SK-N-SH (cell line): Measurements from ENCODE around the gene TMEM131. TPM values are rescaled to one million over a fixed set of nuclear protein-coding genes. Genes with fewer than 3 reads are reported as not detected.

ENCODE experiments used
- CTCF ChIA-PET: fragments of 300-600, 350-600 bp; formaldehyde crosslinking; extraction: SDS; loops from one replicate; lab custom pipeline; 2021; lab: Yijun Ruan, JAX
- POLR2A ChIA-PET: fragments of 350-600 bp; sonication (Branson Sonifier 250); formaldehyde crosslinking; extraction: SDS; loops from one replicate; lab custom pipeline; 2020; ENCODE audit warnings: antibody characterized with exemption, inconsistent platforms; lab: Yijun Ruan, JAX
- DNase-seq: peaks from one replicate; pipeline ENCODE4 v3.0.0; 2012
- H2AFZ ChIP-seq: fragments of 200-600 bp; sonication (generic); 2 replicates; pipeline ENCODE4 v1.8.1; 2016; ENCODE audit warnings: antibody characterized with exemption, mild to moderate bottlenecking, low read depth
- H3F3A ChIP-seq: fragments of 200-600 bp; sonication (generic); replicated peaks from 2 replicates; pipeline ENCODE3; 2016; ENCODE audit warnings: antibody characterized with exemption, mild to moderate bottlenecking; ENCODE audit not compliant: insufficient read depth
- H3K27ac ChIP-seq, 2 experiments: fragments of 200-500 bp in 1 of 2; fragments of 200-600 bp in 1 of 2; sonication (Bioruptor generic) in 1 of 2; sonication (generic), shearing (Covaris generic) in 1 of 2; 2 replicates each; pipeline versions ENCODE4 v1.5.1 to v1.6.1; 2014 to 2016; ENCODE audit warnings: low read depth in 2 of 2, inconsistent platforms in 1 of 2, low read length in 1 of 2, mild to moderate bottlenecking in 1 of 2, mixed read lengths in 1 of 2
- H3K27me3 ChIP-seq: fragments of 200-600 bp; sonication (generic), shearing (Covaris generic); 2 replicates; pipeline ENCODE4 v1.6.1; 2016; ENCODE audit warnings: mixed run types; ENCODE audit not compliant: insufficient read depth
- H3K36me3 ChIP-seq, 2 experiments: fragments of 200-500 bp in 1 of 2; fragments of 200-600 bp in 1 of 2; sonication (Bioruptor generic) in 1 of 2; sonication (generic) in 1 of 2; replicated peaks in 1 of 2; 2 replicates each; pipeline versions ENCODE3 to v1.5.1; 2014 to 2016; ENCODE audit warnings: low read length in 1 of 2, mild to moderate bottlenecking in 1 of 2; ENCODE audit not compliant: insufficient read depth in 2 of 2, control insufficient read depth in 1 of 2
- H3K4me1 ChIP-seq, 2 experiments: fragments of 200-500 bp in 1 of 2; fragments of 200-600 bp in 1 of 2; sonication (Bioruptor generic) in 1 of 2; sonication (generic), shearing (Covaris generic) in 1 of 2; 2 replicates each; pipeline versions ENCODE4 v1.5.1 to v1.6.1; 2014 to 2016; ENCODE audit warnings: low read depth in 1 of 2, low read length in 1 of 2, mixed run types in 1 of 2; ENCODE audit not compliant: insufficient read depth in 2 of 2, control insufficient read depth in 1 of 2
- H3K4me2 ChIP-seq: fragments of 200-600 bp; sonication (generic), shearing (Covaris generic); 2 replicates; pipeline ENCODE4 v1.6.1; 2017; ENCODE audit warnings: mixed run types
- H3K4me3 ChIP-seq, 2 experiments: fragments of 200-500 bp in 1 of 2; fragments of 200-600 bp in 1 of 2; sonication (Bioruptor generic) in 1 of 2; sonication (generic), shearing (Covaris generic) in 1 of 2; 2 replicates each; pipeline versions ENCODE4 v1.5.1 to v1.8.1; 2014 to 2016; ENCODE audit warnings: low read depth in 2 of 2, inconsistent platforms in 1 of 2, low read length in 1 of 2, mild to moderate bottlenecking in 1 of 2, mixed read lengths in 1 of 2, moderate library complexity in 1 of 2
- H3K79me2 ChIP-seq: fragments of 200-600 bp; sonication (generic); 2 replicates; pipeline ENCODE4 v1.8.1; 2017; ENCODE audit warnings: mild to moderate bottlenecking; ENCODE audit not compliant: insufficient read depth
- H3K9ac ChIP-seq: fragments of 200-600 bp; sonication (generic); 2 replicates; pipeline ENCODE4 v1.6.1; 2017; ENCODE audit warnings: mixed run types
- H3K9me2 ChIP-seq: fragments of 200-600 bp; sonication (generic); 2 replicates; pipeline ENCODE4 v1.6.1; 2017; ENCODE audit warnings: mixed run types
- H3K9me3 ChIP-seq: fragments of 200-600 bp; sonication (generic); 2 replicates; pipeline ENCODE4 v1.6.1; 2017; ENCODE audit warnings: mixed run types, mild to moderate bottlenecking, moderate library complexity
- H4K20me1 ChIP-seq: fragments of 200-600 bp; sonication (generic); 2 replicates; pipeline ENCODE4 v1.6.1; 2017; ENCODE audit warnings: mild to moderate bottlenecking, mixed run types; ENCODE audit not compliant: insufficient read depth
- CTCF ChIP-seq: fragments of 200-600 bp; sonication (generic); IDR thresholded peaks from 2 replicates; pipeline ENCODE4 v1.6.1; 2017; ENCODE audit warnings: antibody characterized with exemption, mild to moderate bottlenecking, moderate library complexity
- ELF1 ChIP-seq: IDR thresholded peaks from 2 replicates; pipeline ENCODE4 v1.4.0; 2012
- EP300 ChIP-seq, 2 experiments: IDR thresholded peaks; 2 replicates each; pipeline versions ENCODE4 v1.4.0 to v1.6.1; 2012; ENCODE audit warnings: borderline replicate concordance in 1 of 2, low read depth in 1 of 2, low read length in 1 of 2
- EZH2phosphoT487 ChIP-seq: fragments of 200-600 bp; sonication (generic); IDR thresholded peaks from 2 replicates; pipeline ENCODE4 v1.6.1; 2017; ENCODE audit warnings: low read depth, mixed run types, mild to moderate bottlenecking, antibody characterized with exemption, moderate library complexity, borderline replicate concordance
- FOSL2 ChIP-seq: IDR thresholded peaks from 2 replicates; pipeline ENCODE4 v1.4.0; 2012; ENCODE audit warnings: low read depth, mild to moderate bottlenecking, moderate library complexity, borderline replicate concordance
- FOXJ3 ChIP-seq: sonication (generic); formaldehyde crosslinking; IDR thresholded peaks from 2 replicates; pipeline ENCODE4 v1.5.1; 2020; ENCODE audit warnings: mild to moderate bottlenecking, missing genetic modification reagents
- GABPA ChIP-seq: IDR thresholded peaks from 2 replicates; pipeline ENCODE4 v1.4.0; 2012; ENCODE audit warnings: low read depth, mild to moderate bottlenecking
- JUND ChIP-seq: IDR thresholded peaks from 2 replicates; pipeline ENCODE4 v1.4.0; 2012
- MXI1 ChIP-seq: IDR thresholded peaks from 2 replicates; pipeline ENCODE4 v1.6.1; 2012; ENCODE audit warnings: mild to moderate bottlenecking, low read depth, low read length, improper control_type of control experiment
- POLR2AphosphoS5 ChIP-seq: IDR thresholded peaks from 2 replicates; pipeline ENCODE4 v1.6.1; 2012; ENCODE audit warnings: low read depth, low read length
- RCOR1 ChIP-seq: fragments of 150-350 bp; IDR thresholded peaks from 2 replicates; pipeline ENCODE4 v1.6.1; 2017; ENCODE audit warnings: antibody characterized with exemption, low read length
- REST ChIP-seq: IDR thresholded peaks from 2 replicates; pipeline ENCODE4 v1.6.1; 2012; ENCODE audit warnings: mild to moderate bottlenecking, low read depth, low read length, moderate library complexity
- RFX5 ChIP-seq: IDR thresholded peaks from 2 replicates; pipeline ENCODE4 v1.6.1; 2012; ENCODE audit warnings: mild to moderate bottlenecking, improper control_type of control experiment, low read length
- RXRA ChIP-seq: IDR thresholded peaks from 2 replicates; pipeline ENCODE4 v1.4.0; 2012; ENCODE audit warnings: low read depth, mild to moderate bottlenecking, borderline replicate concordance
- SIN3A ChIP-seq: IDR thresholded peaks from 2 replicates; pipeline ENCODE4 v1.6.1; 2012; ENCODE audit warnings: low read depth, mild to moderate bottlenecking, low read length, moderate library complexity, borderline replicate concordance
- TAF1 ChIP-seq: IDR thresholded peaks from 2 replicates; pipeline ENCODE4 v1.6.1; 2012; ENCODE audit warnings: low read depth, mild to moderate bottlenecking, low read length, moderate library complexity, borderline replicate concordance
- TEAD4 ChIP-seq: IDR thresholded peaks from 2 replicates; pipeline ENCODE4 v1.4.0; 2012; ENCODE audit warnings: mild to moderate bottlenecking, borderline replicate concordance; ENCODE audit not compliant: insufficient read depth
- USF1 ChIP-seq: IDR thresholded peaks from 2 replicates; pipeline ENCODE4 v1.4.0; 2012; ENCODE audit warnings: low read depth, borderline replicate concordance
- USF2 ChIP-seq: fragments of 150-350 bp; IDR thresholded peaks from 2 replicates; pipeline ENCODE4 v1.6.1; 2017; ENCODE audit warnings: antibody characterized with exemption, low read length, low read depth, borderline replicate concordance
- ZBTB33 ChIP-seq: IDR thresholded peaks from 2 replicates; pipeline ENCODE4 v1.4.0; 2012; ENCODE audit warnings: low read depth, borderline replicate concordance
- WGBS: methylation state at CpG from one replicate; pipeline ENCODE4 v1.1.6; 2017; ENCODE audit warnings: low lambda C conversion rate; 5-methylcytosine and 5-hydroxymethylcytosine counted together
- polyA plus RNA-seq, 3 experiments: library from polyadenylated mRNA; depleted of rRNA; stranded (reverse); fragments of >200 nt; gene quantifications; 2 replicates each; pipeline ENCODE4 v1.2.3, GENCODE V29; 2012

Gene TMEM131
- polyA plus RNA-seq, 1 of the 3 experiments (the other 2 are of a cell fraction): 9.1 TPM

- no peaks in the 10 kb centered on the region for H3K27me3 ChIP-seq
- TF ChIP-seq CTCF (no peak), MXI1 (no peak), EP300 (IDR thresholded peaks at IDR 0.05; ENCODE audit: borderline replicate concordance in 1 of 2, low read depth in 1 of 2, low read length in 1 of 2) (no peak), EZH2phosphoT487 (no peak), RFX5 (no peak), USF1 (no peak), REST (no peak), ZBTB33 (no peak), FOXJ3 (no peak), TAF1 (no peak), ELF1 (no peak), RCOR1 (no peak), GABPA (no peak), FOSL2 (no peak), JUND (no peak), POLR2AphosphoS5 (no peak), TEAD4 (no peak), SIN3A (no peak), RXRA (no peak), USF2 (no peak)
- H3K79me2 ChIP-seq: peaks cover 7% of the 10 kb centered on the region
- H3K4me2 ChIP-seq: no peak overlapping the region
- no peak overlapping the region for H3K4me3 ChIP-seq
- H2AFZ ChIP-seq: no peak overlapping the region
- no peaks in the 10 kb centered on the region for H4K20me1 ChIP-seq
- peaks cover 3 to 9% of the 10 kb centered on the region in 2 experiments for H3K36me3 ChIP-seq
- no peak overlapping the region for H3K9ac ChIP-seq
- 90% methylated on average over 4 of the region's 4 CpGs for WGBS
- H3K9me3 ChIP-seq: no peaks in the 10 kb centered on the region
- no peaks in the 10 kb centered on the region for H3K9me2 ChIP-seq
- POLR2A ChIA-PET: no interaction called here
- CTCF ChIA-PET: no interaction called here
- no peak overlapping the region for H3K27ac ChIP-seq
- no peak for DNase-seq
- no peaks in the 10 kb centered on the region for H3F3A ChIP-seq
- no peaks in the 10 kb centered on the region; a peak in 1 of 4 replicates for H3K4me1 ChIP-seq
Measured at GRCh38 chr2:97845133-97845532, 150.6 kb downstream of the TMEM131 start.
